Fibroblast of lung (primary cell): ENCODE data around the gene ABHD3. TPM values are rescaled to one million over a fixed set of nuclear protein-coding genes. Genes with fewer than 3 reads are reported as not detected.

Experiments
- DNase-seq, 2 donors: peaks; one replicate each; pipeline versions ENCODE4 v3.0.0 to v3.0.0-alpha.2; 2010; ENCODE audit warnings: low read depth in 2 of 2
- H2AFZ ChIP-seq: 2 replicates; pipeline ENCODE4 v1.5.1; 2012; ENCODE audit warnings: low read length, control low read depth, inconsistent platforms
- H3K27ac ChIP-seq: 2 replicates; pipeline ENCODE4 v1.5.1; 2011; ENCODE audit warnings: low read length, control low read depth; ENCODE audit not compliant: insufficient read depth
- H3K27me3 ChIP-seq: 2 replicates; pipeline ENCODE4 v1.5.1; 2011; ENCODE audit warnings: mild to moderate bottlenecking, low read length; ENCODE audit not compliant: control insufficient read depth, insufficient read depth
- H3K36me3 ChIP-seq: 2 replicates; pipeline ENCODE4 v1.5.1; 2011; ENCODE audit warnings: low read length; ENCODE audit not compliant: control insufficient read depth, insufficient read depth
- H3K4me1 ChIP-seq: 2 replicates; pipeline ENCODE4 v1.5.1; 2011; ENCODE audit warnings: low read length; ENCODE audit not compliant: control insufficient read depth, insufficient read depth; ENCODE audit errors: extremely low read depth
- H3K4me2 ChIP-seq: 2 replicates; pipeline ENCODE4 v1.5.1; 2011; ENCODE audit warnings: low read length, control low read depth; ENCODE audit not compliant: insufficient read depth; ENCODE audit errors: extremely low read depth
- H3K4me3 ChIP-seq, 4 experiments: fragments of 200-600 bp in 1 of 4; sonication (generic) in 1 of 4; replicated peaks in 1 of 4; 2 replicates each; pipeline ENCODE4 v1.5.1; 2011 to 2016; ENCODE audit warnings: low read length in 4 of 4, low read depth in 3 of 4, mild to moderate bottlenecking in 3 of 4, control low read depth in 2 of 4, inconsistent platforms in 1 of 4, mixed read lengths in 1 of 4; ENCODE audit not compliant: insufficient read depth in 1 of 4; ENCODE audit errors: control extremely low read depth in 1 of 4
- H3K79me2 ChIP-seq: 2 replicates; pipeline ENCODE4 v1.5.1; 2012; ENCODE audit warnings: mild to moderate bottlenecking, low read length, inconsistent platforms; ENCODE audit not compliant: control insufficient read depth, insufficient read depth
- H3K9ac ChIP-seq: 2 replicates; pipeline ENCODE4 v1.5.1; 2011; ENCODE audit warnings: mild to moderate bottlenecking, low read length, control low read depth; ENCODE audit not compliant: insufficient read depth
- H3K9me3 ChIP-seq: 2 replicates; pipeline ENCODE4 v1.5.1; 2012; ENCODE audit warnings: low read depth, low read length; ENCODE audit not compliant: control insufficient read depth, insufficient read depth
- H4K20me1 ChIP-seq: 2 replicates; pipeline ENCODE4 v1.5.1; 2011; ENCODE audit warnings: low read length; ENCODE audit not compliant: control insufficient read depth, insufficient read depth; ENCODE audit errors: extremely low read depth
- CTCF ChIP-seq, 2 donors: IDR thresholded peaks in 1 of 2; conservative IDR thresholded peaks in 1 of 2; 1 replicate in 1 of 2; 2 replicates in 1 of 2; pipeline ENCODE4 v1.5.1; 2011 to 2012; ENCODE audit warnings: low read length in 2 of 2, control low read depth in 1 of 2, inconsistent platforms in 1 of 2, low read depth in 1 of 2, mild to moderate bottlenecking in 1 of 2
- EZH2 ChIP-seq: IDR thresholded peaks from 2 replicates; pipeline ENCODE4 v1.5.1; 2012; ENCODE audit warnings: low read length, control low read depth, mild to moderate bottlenecking; ENCODE audit errors: missing control alignments
- polyA plus RNA-seq, 2 donors: library from polyadenylated mRNA; depleted of rRNA in 1 of 2; stranded (reverse) in 1 of 2; unstranded in 1 of 2; fragments of >200 nt; gene quantifications; 2 replicates each; pipeline ENCODE4 v1.2.1, GENCODE V29; 2011 to 2012; ENCODE audit warnings: missing spikeins in 1 of 2
- total RNA-seq: library from RNA; depleted of rRNA; stranded (reverse); fragments of >200 nt; gene quantifications from 2 replicates; pipeline ENCODE4 v1.2.1, GENCODE V29; 2014

The ABHD3 gene
- total and polyA plus RNA-seq, 2 donors (not counting 1 experiment from before 2014, with no cell fraction given), result 6.3 to 17.0 TPM

GRCh38 chr18:21638822-21639221 is 65.8 kb downstream of the ABHD3 start:
- no peak overlapping the region for H3K27ac ChIP-seq
- no peaks in the 10 kb centered on the region for H3K4me1 ChIP-seq
- TF ChIP-seq EZH2 (no peak), CTCF (conservative IDR thresholded peaks at IDR 0.05 in 1 of 2, IDR thresholded peaks at IDR 0.05 in 1 of 2; ENCODE audit: low read depth in 1 of 2, low read length in 2 of 2) (no peak)
- no peak overlapping the region for H3K4me2 ChIP-seq
- no peaks in the 10 kb centered on the region for H4K20me1 ChIP-seq
- no peak overlapping the region for H3K4me3 ChIP-seq
- H3K27me3 ChIP-seq, result no peaks in the 10 kb centered on the region
- no peaks in the 10 kb centered on the region for H3K36me3 ChIP-seq
- no peak overlapping the region for H2AFZ ChIP-seq
- H3K9me3 ChIP-seq, result no peaks in the 10 kb centered on the region
- DNase-seq, result no peak
- H3K79me2 ChIP-seq, result no peaks in the 10 kb centered on the region
- no peak overlapping the region for H3K9ac ChIP-seq

GRCh38 chr18:21636769-21637168 is 67.8 kb downstream of the ABHD3 start:
- no peaks in the 10 kb centered on the region for H4K20me1 ChIP-seq
- no peaks in the 10 kb centered on the region for H3K4me1 ChIP-seq
- H3K9me3 ChIP-seq, result no peaks in the 10 kb centered on the region
- TF ChIP-seq EZH2, result no peak
- TF ChIP-seq CTCF (conservative IDR thresholded peaks at IDR 0.05 in 1 of 2, IDR thresholded peaks at IDR 0.05 in 1 of 2; ENCODE audit: low read depth in 1 of 2, low read length in 2 of 2), result no peak
- no peak overlapping the region for H2AFZ ChIP-seq
- no peaks in the 10 kb centered on the region for H3K79me2 ChIP-seq
- no peak overlapping the region for H3K4me3 ChIP-seq
- no peak overlapping the region for H3K9ac ChIP-seq
- H3K27me3 ChIP-seq, result no peaks in the 10 kb centered on the region
- no peak overlapping the region for H3K4me2 ChIP-seq
- no peak for DNase-seq
- no peak overlapping the region for H3K27ac ChIP-seq
- peaks cover 2% of the 10 kb centered on the region for H3K36me3 ChIP-seq

- H3K9me3 ChIP-seq, result no peaks in the 10 kb centered on the region
- H3K36me3 ChIP-seq, result peaks cover 4% of the 10 kb centered on the region
- no peak overlapping the region for H3K9ac ChIP-seq
- H4K20me1 ChIP-seq, result no peaks in the 10 kb centered on the region
- H3K4me3 ChIP-seq, result no peak overlapping the region
- no peak overlapping the region for H2AFZ ChIP-seq
- H3K27ac ChIP-seq, result no peak overlapping the region
- TF ChIP-seq EZH2, result no peak
- TF ChIP-seq CTCF (conservative IDR thresholded peaks at IDR 0.05 in 1 of 2, IDR thresholded peaks at IDR 0.05 in 1 of 2; ENCODE audit: low read depth in 1 of 2, low read length in 2 of 2), result no peak
- H3K4me2 ChIP-seq, result no peak overlapping the region
- no peaks in the 10 kb centered on the region for H3K4me1 ChIP-seq
- DNase-seq, result no peak
- H3K79me2 ChIP-seq, result no peaks in the 10 kb centered on the region
- no peaks in the 10 kb centered on the region for H3K27me3 ChIP-seq
Measured at GRCh38 chr18:21634588-21635199, 69.9 kb downstream of the ABHD3 start.
